Liver (tissue), 9 donors: ENCODE measurements around the gene ITGB7. TPM values are rescaled to one million over a fixed set of nuclear protein-coding genes. Genes with fewer than 3 reads are reported as not detected.

Experiments
- DNase-seq: peaks from one replicate; pipeline ENCODE4 v3.0.0-alpha.2; 2017; ENCODE audit warnings: low spot score
- H3K27ac ChIP-seq, 2 donors: one replicate each; pipeline ENCODE4 v1.7.0; 2013; ENCODE audit warnings: inconsistent platforms in 2 of 2, low read length in 2 of 2, control low read depth in 1 of 2, low read depth in 1 of 2, mild to moderate bottlenecking in 1 of 2
- H3K27me3 ChIP-seq, 4 donors: one replicate each; pipeline versions ENCODE4 v1.6.1 to v1.7.0; 2013; ENCODE audit warnings: low read length in 3 of 4, inconsistent platforms in 1 of 4, mild to moderate bottlenecking in 1 of 4, moderate library complexity in 1 of 4; ENCODE audit not compliant: control insufficient read depth in 4 of 4, insufficient read depth in 4 of 4
- H3K36me3 ChIP-seq, 4 donors: one replicate each; pipeline versions ENCODE4 v1.6.1 to v1.7.0; 2013; ENCODE audit warnings: low read length in 3 of 4, mild to moderate bottlenecking in 3 of 4, low read depth in 1 of 4, moderate library complexity in 1 of 4; ENCODE audit not compliant: control insufficient read depth in 4 of 4, insufficient read depth in 3 of 4
- H3K4me1 ChIP-seq, 4 donors: one replicate each; pipeline versions ENCODE4 v1.6.1 to v1.7.0; 2013; ENCODE audit warnings: low read length in 3 of 4, mild to moderate bottlenecking in 3 of 4, moderate library complexity in 1 of 4; ENCODE audit not compliant: control insufficient read depth in 4 of 4, insufficient read depth in 4 of 4
- H3K4me3 ChIP-seq, 3 donors: one replicate each; pipeline versions ENCODE4 v1.6.1 to v1.7.0; 2013; ENCODE audit warnings: low read length in 3 of 3, control low read depth in 1 of 3, low read depth in 1 of 3, mild to moderate bottlenecking in 1 of 3
- H3K9ac ChIP-seq, 2 donors: one replicate each; pipeline ENCODE4 v1.7.0; 2013; ENCODE audit warnings: low read length in 2 of 2, mild to moderate bottlenecking in 2 of 2, moderate library complexity in 2 of 2, control low read depth in 1 of 2, low read depth in 1 of 2
- H3K9me3 ChIP-seq, 4 donors: one replicate each; pipeline versions ENCODE4 v1.6.1 to v1.7.0; 2013; ENCODE audit warnings: low read length in 3 of 4; ENCODE audit not compliant: control insufficient read depth in 4 of 4
- ATF3 ChIP-seq: IDR thresholded peaks from 2 replicates; pipeline ENCODE4 v1.6.1; 2016; ENCODE audit warnings: antibody characterized with exemption
- CTCF ChIP-seq: fragments of 150-350 bp; IDR thresholded peaks from 2 replicates; pipeline ENCODE4 v1.5.1; 2017; ENCODE audit warnings: improper control_type of control experiment, low read depth, low read length; ENCODE audit not compliant: missing input control
- EGR1 ChIP-seq, 2 donors: IDR thresholded peaks; 2 replicates each; pipeline ENCODE4 v1.6.1; 2016 to 2018; ENCODE audit warnings: antibody characterized with exemption in 2 of 2, low read depth in 2 of 2
- FOXA1 ChIP-seq: IDR thresholded peaks from 2 replicates; pipeline ENCODE4 v1.6.1; 2016; ENCODE audit warnings: antibody characterized with exemption
- FOXA2 ChIP-seq: IDR thresholded peaks from 2 replicates; pipeline ENCODE4 v1.6.1; 2016; ENCODE audit warnings: antibody characterized with exemption
- JUND ChIP-seq, 2 donors: IDR thresholded peaks; 2 replicates each; pipeline ENCODE4 v1.6.1; 2016; ENCODE audit warnings: antibody characterized with exemption in 2 of 2
- MAX ChIP-seq: IDR thresholded peaks from 2 replicates; pipeline ENCODE4 v1.6.1; 2016; ENCODE audit warnings: antibody characterized with exemption
- NR2F2 ChIP-seq: IDR thresholded peaks from 2 replicates; pipeline ENCODE4 v1.6.1; 2016; ENCODE audit warnings: antibody characterized with exemption
- REST ChIP-seq: IDR thresholded peaks from 2 replicates; pipeline ENCODE4 v1.6.1; 2016; ENCODE audit warnings: antibody characterized with exemption, mild to moderate bottlenecking
- RXRA ChIP-seq, 2 donors: IDR thresholded peaks; 2 replicates each; pipeline ENCODE4 v1.6.1; 2017 to 2018; ENCODE audit warnings: antibody characterized with exemption in 2 of 2, mild to moderate bottlenecking in 1 of 2
- SP1 ChIP-seq: IDR thresholded peaks from 2 replicates; pipeline ENCODE4 v1.6.1; 2018; ENCODE audit warnings: antibody characterized with exemption, mild to moderate bottlenecking
- WGBS: extraction: QIAGEN DNeasy Blood & Tissue Kit; methylation state at CpG from one replicate; pipeline ENCODE4 v1.1.7; 2013; 5-methylcytosine and 5-hydroxymethylcytosine counted together
- polyA plus RNA-seq, 2 donors: library from polyadenylated mRNA; stranded (reverse) in 1 of 2; unstranded in 1 of 2; fragments of 200-250 nt in 1 of 2; fragments of >200 nt in 1 of 2; fragmentation: Nextera tagmentation in 1 of 2; extraction: Ambion mirVana in 1 of 2; gene quantifications; one replicate each; pipeline versions ENCODE4 v1.2.1 to v1.2.3, GENCODE V29; 2013 to 2015
- total RNA-seq, 2 donors: library from RNA; depleted of rRNA; stranded (reverse); fragments of >200 nt; gene quantifications; one replicate each; pipeline ENCODE4 v1.2.3, GENCODE V29; 2014
- donor health status: healthy.
- donor health status: healthy.
- donor health status: healthy.
- donor health status: healthy.
- donor health status: healthy.

The ITGB7 gene
- total RNA-seq (1 to 10 TPM; 1.7 to 1.8 TPM), polyA plus RNA-seq (1 to 10 TPM; 2.4 TPM)

GRCh38 chr12:53207042-53207441 lies at the start of gene ITGB7:
TSS of gene ITGB7 (minus strand) at chr12:53207251. CDS start at chr12:53200443, 6,808 bp downstream.
- Histone ChIP-seq H3K4me3 (no peak within 1 kb of the TSS), H3K27me3 (no peaks in the 10 kb centered on the region), H3K4me1 (no peaks in the 10 kb centered on the region), H3K9ac (peak within 1 kb of the TSS in 1 of 2 donors; percentile 28), H3K27ac (peak within 1 kb of the TSS in 1 of 2 donors; percentile 0), H3K9me3 (no peaks in the 10 kb centered on the region), H3K36me3 (no peaks in the 10 kb centered on the region)
- TF ChIP-seq JUND (IDR thresholded peaks at IDR 0.05), result no peak
- no peak for TF ChIP-seq REST
- no peak for TF ChIP-seq RXRA (IDR thresholded peaks at IDR 0.05)
- no peak for TF ChIP-seq FOXA1
- WGBS, result 67% methylated on average over 5 of the region's 5 CpGs
- DNase-seq, result no peak

GRCh38 chr12:53255996-53256395 lies 48.9 kb upstream of the ITGB7 start:
- WGBS, result 90% methylated on average over 3 of the region's 3 CpGs

GRCh38 chr12:53254816-53255545 lies 47.9 kb upstream of the ITGB7 start:
- Histone ChIP-seq H3K36me3 (no peaks in the 10 kb centered on the region), H3K4me1 (peaks cover 8 to 20% (median 16%) of the 10 kb centered on the region in 4 donors), H3K27ac (no peak overlapping the region), H3K27me3 (no peaks in the 10 kb centered on the region), H3K9ac (no peak overlapping the region), H3K4me3 (no peak overlapping the region), H3K9me3 (no peaks in the 10 kb centered on the region)
- TF ChIP-seq MAX, result no peak
- no peak for TF ChIP-seq SP1
- no peak for TF ChIP-seq NR2F2
- no peak for TF ChIP-seq REST
- TF ChIP-seq RXRA (IDR thresholded peaks at IDR 0.05), result no peak
- TF ChIP-seq EGR1 (IDR thresholded peaks at IDR 0.05; ENCODE audit: low read depth in 2 of 2), result no peak
- no peak for TF ChIP-seq FOXA2
- no peak for TF ChIP-seq JUND (IDR thresholded peaks at IDR 0.05)
- no peak for TF ChIP-seq ATF3
- no peak for TF ChIP-seq CTCF
- DNase-seq, result no peak
- WGBS, result 96% methylated on average over 1 of the region's 1 CpG

More at GRCh38 chr12:53255996-53256395, 48.9 kb upstream of the ITGB7 start:
- no peaks in the 10 kb centered on the region for H3K27me3 ChIP-seq
- H3K4me3 ChIP-seq, result no peak overlapping the region
- no peaks in the 10 kb centered on the region for H3K9me3 ChIP-seq
- H3K4me1 ChIP-seq, result peaks cover 8 to 19% (median 16%) of the 10 kb centered on the region in 4 donors
- no peak for DNase-seq
- no peak overlapping the region for H3K9ac ChIP-seq
- no peak overlapping the region for H3K27ac ChIP-seq
- no peak for TF ChIP-seq MAX
- H3K36me3 ChIP-seq, result no peaks in the 10 kb centered on the region
